Measurements from ENCODE around the gene MAP3K8. TPM values are rescaled to one million over a fixed set of nuclear protein-coding genes. Genes with fewer than 3 reads are reported as not detected.

The MAP3K8 gene
- total and polyA plus RNA-seq, 7 donors: 2.4 to 8.3 (median 4.4) TPM

DNA sequence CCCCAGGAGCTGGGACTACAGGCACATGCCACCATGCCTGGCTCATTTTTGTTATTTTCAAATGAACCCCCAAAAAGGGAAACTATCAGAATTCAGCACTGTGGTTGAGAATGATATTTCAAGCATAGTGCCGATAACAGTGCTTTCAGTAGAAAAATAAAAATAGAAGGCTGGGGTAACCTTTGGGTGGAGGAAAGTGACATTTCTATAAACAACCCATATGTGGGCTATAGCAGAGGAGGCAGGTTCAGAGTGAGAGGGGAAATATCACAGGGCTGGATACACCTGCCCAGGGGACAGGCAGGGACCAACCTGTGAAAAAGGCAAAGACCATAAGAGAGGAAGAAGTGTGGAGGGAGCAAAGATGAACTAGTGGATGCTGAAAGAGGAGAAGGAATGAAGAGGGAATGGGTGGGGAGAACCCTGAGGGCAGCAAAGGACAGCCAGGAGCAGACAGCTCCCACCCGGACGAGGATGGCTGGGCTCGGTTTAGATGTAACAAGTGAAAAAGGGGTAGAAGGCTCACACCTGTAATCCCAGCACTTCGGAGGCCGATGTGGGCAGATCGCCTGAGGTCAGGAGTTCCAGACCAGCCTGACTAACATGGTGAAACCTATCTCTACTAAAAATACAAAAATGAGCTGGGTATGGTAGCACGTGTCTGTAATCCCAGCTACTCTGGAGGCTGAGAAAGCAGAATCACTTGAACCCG is 56.5 kb downstream of the MAP3K8 start:
- Histone ChIP-seq H3K27me3 (ENCODE audit: insufficient read depth in 3 of 3, low read length in 2 of 3) (no peaks in the 10 kb centered on the region), H3K36me3 (ENCODE audit: insufficient read depth in 1 of 2, low read depth in 1 of 2) (no peaks in the 10 kb centered on the region), H3K4me3 (no peak overlapping the region), H3K27ac (no peak overlapping the region), H3K9me3 (no peaks in the 10 kb centered on the region), H3K4me1 (no peaks in the 10 kb centered on the region)
- TF ChIP-seq, protein P1, sequence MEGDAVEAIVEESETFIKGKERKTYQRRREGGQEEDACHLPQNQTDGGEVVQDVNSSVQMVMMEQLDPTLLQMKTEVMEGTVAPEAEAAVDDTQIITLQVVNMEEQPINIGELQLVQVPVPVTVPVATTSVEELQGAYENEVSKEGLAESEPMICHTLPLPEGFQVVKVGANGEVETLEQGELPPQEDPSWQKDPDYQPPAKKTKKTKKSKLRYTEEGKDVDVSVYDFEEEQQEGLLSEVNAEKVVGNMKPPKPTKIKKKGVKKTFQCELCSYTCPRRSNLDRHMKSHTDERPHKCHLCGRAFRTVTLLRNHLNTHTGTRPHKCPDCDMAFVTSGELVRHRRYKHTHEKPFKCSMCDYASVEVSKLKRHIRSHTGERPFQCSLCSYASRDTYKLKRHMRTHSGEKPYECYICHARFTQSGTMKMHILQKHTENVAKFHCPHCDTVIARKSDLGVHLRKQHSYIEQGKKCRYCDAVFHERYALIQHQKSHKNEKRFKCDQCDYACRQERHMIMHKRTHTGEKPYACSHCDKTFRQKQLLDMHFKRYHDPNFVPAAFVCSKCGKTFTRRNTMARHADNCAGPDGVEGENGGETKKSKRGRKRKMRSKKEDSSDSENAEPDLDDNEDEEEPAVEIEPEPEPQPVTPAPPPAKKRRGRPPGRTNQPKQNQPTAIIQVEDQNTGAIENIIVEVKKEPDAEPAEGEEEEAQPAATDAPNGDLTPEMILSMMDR (IDR thresholded peaks at IDR 0.05): no peak
- ATAC-seq: no peak
- intact Hi-C loops (cut with DNase I): no loop called here
- no peak for DNase-seq
- WGBS, 3 donors: 82 to 95% (median 87%) methylated on average over 9 of the region's 9 CpGs

GRCh38 chr10:30491204-30491915 is 57.4 kb downstream of the MAP3K8 start:
- TF ChIP-seq, protein P1 (IDR thresholded peaks at IDR 0.05): no peak
- 78 to 82% (median 80%) methylated on average over 8 of the region's 8 CpGs for WGBS, 3 donors
- Histone ChIP-seq H3K27me3 (ENCODE audit: insufficient read depth in 3 of 3, low read length in 2 of 3) (no peaks in the 10 kb centered on the region), H3K27ac (no peak overlapping the region), H3K36me3 (ENCODE audit: insufficient read depth in 1 of 2, low read depth in 1 of 2) (no peaks in the 10 kb centered on the region), H3K9me3 (no peaks in the 10 kb centered on the region), H3K4me3 (no peak overlapping the region), H3K4me1 (no peaks in the 10 kb centered on the region)
- DNase-seq (no peak), ATAC-seq (no peak)
- intact Hi-C loops (cut with DNase I): no loop called here

- no peak overlapping the region for H3K27ac ChIP-seq
- TF ChIP-seq, protein P1 (IDR thresholded peaks at IDR 0.05): no peak
- ATAC-seq: no peak
Measured at GRCh38 chr10:30491916-30492515, 58.0 kb downstream of the MAP3K8 start.

GRCh38 chr10:30493609-30494530 is 59.9 kb downstream of the MAP3K8 start:
- H3K4me1 ChIP-seq: no peaks in the 10 kb centered on the region
- DNase-seq (peak; percentile 61 to 65), ATAC-seq (peak; percentile 61 to 72 (median 66))
- no peak overlapping the region for H3K27ac ChIP-seq
- no peaks in the 10 kb centered on the region for H3K36me3 ChIP-seq (ENCODE audit: insufficient read depth in 1 of 2, low read depth in 1 of 2)
- TF ChIP-seq, protein P1 (IDR thresholded peaks at IDR 0.05): no peak
- WGBS, 3 donors: 73 to 81% (median 77%) methylated on average over 11 of the region's 11 CpGs
- H3K4me3 ChIP-seq: no peak overlapping the region
- H3K27me3 ChIP-seq (ENCODE audit: insufficient read depth in 3 of 3, low read length in 2 of 3): no peaks in the 10 kb centered on the region
- no peaks in the 10 kb centered on the region for H3K9me3 ChIP-seq
- intact Hi-C loops (cut with DNase I): no loop called here

More at GRCh38 chr10:30491916-30492515, 58.0 kb downstream of the MAP3K8 start:
- WGBS, 3 donors: 90 to 91% (median 91%) methylated on average over 4 of the region's 4 CpGs
- intact Hi-C loops (cut with DNase I): no loop called here
- Histone ChIP-seq H3K36me3 (ENCODE audit: insufficient read depth in 1 of 2, low read depth in 1 of 2) (no peaks in the 10 kb centered on the region), H3K27me3 (ENCODE audit: insufficient read depth in 3 of 3, low read length in 2 of 3) (no peaks in the 10 kb centered on the region), H3K4me1 (no peaks in the 10 kb centered on the region), H3K4me3 (no peak overlapping the region), H3K9me3 (no peaks in the 10 kb centered on the region)
- DNase-seq: no peak

Data from psoas muscle (tissue), 8 donors.